ENCODE data around the gene VWA5A.

The VWA5A gene

GRCh38 chr11:124172101-124172500 lies 56.9 kb downstream of the VWA5A start:
- no peak for FAIRE-seq

GRCh38 chr11:124172599-124172998 lies 57.3 kb downstream of the VWA5A start:
- no peak for FAIRE-seq

GRCh38 chr11:124174001-124174583 lies 58.8 kb downstream of the VWA5A start:
- FAIRE-seq = no peak

DNA sequence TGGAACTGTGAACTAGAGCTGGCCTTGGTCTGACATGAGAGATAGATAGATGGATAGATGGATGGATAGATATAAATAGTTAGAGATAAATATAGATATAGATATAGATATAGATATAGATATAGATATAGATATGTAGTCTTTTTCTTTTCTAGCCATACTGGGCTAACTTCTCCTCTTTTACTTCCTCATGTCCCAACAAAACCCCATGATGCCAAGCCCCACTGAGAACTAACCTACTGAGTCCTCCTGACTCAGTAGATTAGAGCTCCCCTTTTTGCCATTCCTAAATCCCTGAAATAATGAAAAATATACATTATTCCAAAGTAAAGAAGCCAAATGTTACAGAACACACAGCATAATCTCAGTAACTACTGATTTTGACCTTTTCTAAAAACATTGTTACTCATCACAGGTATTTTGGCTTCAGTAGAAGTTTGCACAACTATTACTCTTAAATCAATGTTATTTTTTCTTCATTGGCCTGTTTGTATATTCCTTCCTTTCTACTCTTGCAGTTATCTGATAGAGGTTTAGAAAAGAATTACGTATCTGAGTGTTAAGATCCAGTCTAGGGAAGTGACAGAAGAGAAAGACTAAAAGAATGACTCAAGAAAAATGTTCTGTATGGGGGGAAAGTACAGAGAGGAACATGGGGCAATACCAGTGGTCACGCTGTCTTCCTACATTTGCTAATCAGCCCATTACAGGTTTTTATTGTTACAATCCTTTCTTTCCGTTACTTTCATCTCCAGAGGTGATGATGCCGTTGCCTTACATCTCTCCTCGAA lies 61.9 kb downstream of the VWA5A start:
- no peak for FAIRE-seq

GRCh38 chr11:124179310-124179709 lies 64.1 kb downstream of the VWA5A start:
- no peak for FAIRE-seq

DNA sequence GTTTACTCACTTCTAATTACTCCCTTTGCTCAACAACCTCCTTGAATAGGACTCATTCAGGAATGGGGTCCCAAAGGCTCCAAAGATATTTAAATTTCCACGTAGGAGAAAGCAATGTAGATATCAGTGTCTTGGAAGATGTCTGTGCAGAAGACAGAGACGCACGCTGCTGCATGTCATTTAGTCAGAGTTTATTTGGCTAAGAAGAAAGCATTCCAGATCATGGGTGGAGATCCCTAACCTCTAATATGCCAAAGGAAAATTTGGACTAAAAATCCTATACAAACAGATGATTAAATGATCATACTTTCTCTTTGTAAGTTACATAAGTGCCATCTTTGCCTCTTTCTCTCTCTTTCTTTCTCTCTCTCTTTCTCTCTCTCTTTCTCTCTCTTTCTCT lies 67.8 kb downstream of the VWA5A start, which contains the start of gene OR10D3:
OR10D3 (plus strand) TSS at position 278 of the 400 bp plus-strand sequence. CDS start 1,925 bp downstream, outside the sequence.
- FAIRE-seq = no peak

- FAIRE-seq = no peak
Observed at GRCh38 chr11:124190298-124191139, 75.3 kb downstream of the VWA5A start.

DNA sequence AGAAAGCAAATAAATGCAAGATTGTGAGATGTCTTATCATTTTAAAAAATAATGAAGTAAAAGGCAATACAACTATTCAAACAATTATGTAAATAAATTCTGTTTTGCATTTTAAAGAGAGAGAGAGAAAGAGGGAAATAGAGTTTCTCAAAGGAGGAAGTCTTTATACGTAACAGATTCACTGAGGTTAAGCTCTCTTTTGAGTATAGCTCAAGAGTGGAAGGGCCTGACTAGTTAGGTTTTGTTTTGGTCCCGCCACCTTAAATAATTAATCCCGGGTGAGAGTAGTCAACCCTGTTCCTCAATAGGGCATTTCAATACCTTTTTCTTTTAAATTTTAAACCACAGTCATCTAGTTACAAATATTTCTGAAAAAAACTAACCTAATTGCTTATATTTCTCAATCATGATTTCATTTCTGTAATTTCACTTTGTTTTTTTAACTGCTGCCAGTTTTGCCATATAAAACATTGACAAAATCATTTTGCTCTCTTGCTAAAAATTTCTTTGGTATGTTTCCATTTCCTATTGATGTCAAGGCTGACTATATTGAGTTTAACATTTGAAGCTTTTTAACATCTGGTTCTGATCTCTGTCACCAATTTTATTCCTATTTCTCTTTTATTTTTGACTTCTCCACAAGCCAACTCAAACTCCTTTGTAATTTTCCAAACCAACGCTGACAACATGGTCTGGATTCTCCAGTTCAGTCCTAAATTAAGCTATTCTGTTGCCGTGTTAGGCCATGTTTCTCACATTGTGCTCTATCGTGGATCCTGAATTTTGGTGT lies 78.2 kb downstream of the VWA5A start:
- FAIRE-seq = no peak

- no peak for FAIRE-seq
Observed at GRCh38 chr11:124194293-124195188, 79.3 kb downstream of the VWA5A start.

DNA sequence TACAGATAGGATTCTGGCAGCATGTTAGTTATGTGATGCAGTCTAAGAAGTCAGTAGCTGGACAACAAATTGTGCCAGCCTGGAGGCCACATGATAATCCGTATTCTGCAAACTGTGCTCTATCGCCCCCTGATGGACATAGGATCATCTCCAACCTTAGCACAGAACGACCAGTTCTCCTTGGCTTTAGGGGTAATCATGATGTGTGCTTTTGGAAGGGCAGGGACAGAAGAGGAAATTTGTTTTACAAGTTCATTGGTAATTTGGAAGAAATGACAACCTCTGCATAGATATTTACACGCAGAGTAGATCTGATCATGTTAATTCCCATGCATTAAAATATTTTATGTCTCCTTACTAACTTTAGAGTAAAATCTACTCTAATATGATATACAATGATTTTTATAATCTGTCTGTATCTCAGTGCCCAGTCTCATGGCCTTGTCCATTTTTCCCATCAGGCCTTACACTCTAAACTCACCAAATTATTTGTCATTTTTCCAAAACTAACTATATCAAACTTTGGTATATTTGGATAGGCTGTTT lies 80.0 kb downstream of the VWA5A start:
- no peak for FAIRE-seq

Data from A204.1 (cell line).